ENCODE data around the gene USP32.

- TF ChIP-seq SUZ12 (IDR thresholded peaks at IDR 0.05; ENCODE audit: extremely low read depth, insufficient read depth, insufficient read length) (no peak), YY1 (IDR thresholded peaks at IDR 0.05; ENCODE audit: insufficient read depth, insufficient read length) (no peak)
Measured at GRCh38 chr17:60352569-60352968, 39.4 kb downstream of the USP32 start.
